Hepatocyte (in vitro differentiated cells): ENCODE measurements around the gene PRR36.

Source experiments
- CTCF ChIP-seq: fragments of 200-600 bp; sonication (generic); IDR thresholded peaks from 2 replicates; pipeline ENCODE4 v1.5.1; 2016; ENCODE audit warnings: antibody characterized with exemption, mild to moderate bottlenecking; ENCODE audit not compliant: poor library complexity
- EZH2 ChIP-seq: fragments of 200-600 bp; sonication (generic); IDR thresholded peaks from 2 replicates; pipeline ENCODE4 v1.6.1; 2016; ENCODE audit warnings: antibody characterized with exemption, mild to moderate bottlenecking, borderline replicate concordance
- EZH2phosphoT487 ChIP-seq: fragments of 200-600 bp; sonication (generic); IDR thresholded peaks from one replicate; pipeline ENCODE4 v1.6.1; 2018; ENCODE audit warnings: antibody characterized with exemption, mild to moderate bottlenecking, low read depth, moderate library complexity; ENCODE audit not compliant: unreplicated experiment, severe bottlenecking

DNA sequence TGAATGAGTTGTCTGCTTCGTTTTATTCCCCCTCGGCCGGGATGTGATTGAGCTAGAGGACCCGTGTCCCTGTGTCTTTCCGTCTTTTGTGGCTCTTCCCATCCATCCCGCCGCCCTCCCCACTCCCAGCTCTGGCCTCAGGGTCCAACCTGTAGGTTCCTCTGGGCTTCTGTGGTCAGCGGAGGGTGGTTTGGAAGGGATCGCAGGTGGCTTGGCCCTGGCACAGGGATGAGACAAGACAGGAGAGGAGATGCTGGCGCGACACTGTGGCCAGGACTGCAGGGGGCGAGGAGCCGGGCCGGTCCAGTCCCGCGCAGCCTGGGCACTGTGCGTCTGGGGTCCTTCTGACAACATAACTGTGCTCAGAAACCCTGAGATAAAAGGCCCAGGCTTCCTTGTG lies 42.2 kb downstream of the PRR36 start:
- no peak for TF ChIP-seq CTCF
- no peak for TF ChIP-seq EZH2
- no peak for TF ChIP-seq EZH2phosphoT487
